HG03039 (cell line): ENCODE results near the gene MAMDC4.
"Not testable (repeated sequence)": the region's sequence is repeated elsewhere in the genome, so short reads cannot be mapped to it uniquely, and the experiment has no call there.

Experiments used
- ATAC-seq: cut with Tn5 transposase; IDR thresholded peaks from one replicate; pipeline ENCODE4 v1.9.1; 2021; ENCODE audit warnings: mild to moderate bottlenecking, moderate library complexity; ENCODE audit not compliant: unreplicated experiment

MAMDC4 gene

DNA sequence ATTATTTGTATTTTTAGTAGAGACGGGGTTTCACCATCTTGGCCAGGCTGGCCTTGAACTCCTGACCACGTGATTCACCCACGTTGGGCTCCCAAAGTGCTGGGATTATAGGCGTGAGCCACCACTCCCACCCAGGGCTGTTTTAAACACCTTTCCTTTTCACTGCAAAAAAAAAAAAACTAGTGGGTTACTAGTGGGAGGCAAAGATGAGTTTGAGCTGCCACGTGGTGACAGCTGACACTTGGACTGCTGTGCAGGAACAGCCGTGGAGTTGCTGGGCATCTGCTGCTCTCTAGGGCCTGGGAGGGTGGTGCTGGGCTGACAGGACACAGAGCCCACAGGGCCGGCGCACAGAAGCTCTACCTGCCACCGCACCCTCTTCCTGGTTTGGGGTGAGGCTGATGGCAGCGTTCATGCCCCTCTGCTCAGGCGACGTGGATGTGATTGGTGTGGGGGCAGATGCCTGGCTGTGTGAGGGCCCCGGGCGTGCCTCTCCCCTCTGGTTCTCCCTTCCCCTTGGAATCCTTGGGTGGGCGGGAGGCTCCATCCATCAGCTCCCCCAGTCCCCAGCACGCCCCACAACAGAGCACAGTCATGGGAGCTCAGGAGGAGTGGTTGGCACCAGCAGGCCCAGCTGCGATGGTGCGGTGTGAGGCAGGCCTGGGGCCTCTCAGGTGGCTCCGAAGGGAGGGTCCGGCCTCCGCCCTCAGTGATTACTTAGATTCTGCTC, 27.5 kb upstream of the MAMDC4 start:
- no peak for ATAC-seq

DNA sequence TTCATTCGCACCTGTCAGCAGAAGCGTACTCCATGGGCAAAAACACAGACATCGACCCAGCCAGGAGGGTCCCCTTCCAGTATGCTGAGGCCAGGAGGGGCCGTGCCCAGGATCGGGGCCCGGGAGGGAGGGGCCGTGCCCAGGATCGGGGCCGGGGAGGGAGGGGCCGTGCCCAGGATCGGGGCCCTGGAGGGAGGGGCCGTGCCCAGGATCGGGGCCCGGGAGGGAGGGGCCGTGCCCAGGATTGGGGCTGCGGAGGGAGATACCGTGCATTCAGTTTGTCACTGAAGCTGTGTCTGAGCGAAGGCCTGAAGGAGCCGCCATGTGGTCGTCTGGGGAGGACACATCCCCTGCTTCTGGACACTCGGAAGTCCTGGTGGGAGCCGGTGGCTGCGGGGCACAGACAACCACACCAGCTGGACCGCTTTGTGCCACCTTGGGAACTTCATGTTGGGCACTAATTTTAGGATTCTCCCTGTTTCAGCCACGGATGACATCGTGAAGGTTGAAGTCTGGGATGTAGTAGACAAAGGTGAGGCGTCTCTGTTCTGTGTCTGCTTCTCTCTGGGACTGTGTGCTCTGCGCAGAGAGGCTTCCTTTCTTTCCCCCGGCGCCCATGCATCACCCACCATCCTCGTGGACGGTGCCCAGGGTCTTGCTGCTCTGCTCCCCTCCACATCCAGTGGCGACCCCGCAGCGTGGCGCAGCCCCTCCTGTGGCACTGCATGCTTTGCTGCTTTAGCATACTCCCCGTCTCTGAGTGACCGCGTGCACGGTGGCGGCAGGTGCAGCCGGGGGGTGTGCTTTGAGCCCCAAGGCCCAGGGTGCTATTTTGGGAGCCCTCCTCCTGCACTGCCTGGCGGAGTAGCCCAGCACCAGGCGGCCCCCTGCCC, 26.6 kb upstream of the MAMDC4 start:
- ATAC-seq = no peak

DNA sequence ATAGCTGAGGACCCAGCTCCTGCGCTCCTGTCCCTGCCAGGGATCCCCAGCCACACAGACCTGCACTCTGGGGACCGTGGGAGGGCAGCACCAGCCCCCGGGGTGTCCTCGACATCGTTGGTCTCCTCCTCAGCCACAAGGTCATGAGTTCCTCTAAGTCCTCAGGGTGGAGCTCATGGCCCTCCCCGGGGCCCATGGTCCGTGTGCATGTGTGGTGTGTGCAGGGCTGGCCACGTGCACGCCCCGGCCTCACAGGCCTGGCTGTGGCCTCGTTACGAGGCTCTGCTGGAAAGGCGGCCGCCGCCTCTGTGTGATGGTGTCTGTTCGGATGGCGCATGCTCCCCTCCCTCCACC, 26.0 kb upstream of the MAMDC4 start:
- ATAC-seq = no peak

GRCh38 chr9:136826703-136827582, 25.2 kb upstream of the MAMDC4 start:
- ATAC-seq = no peak

DNA sequence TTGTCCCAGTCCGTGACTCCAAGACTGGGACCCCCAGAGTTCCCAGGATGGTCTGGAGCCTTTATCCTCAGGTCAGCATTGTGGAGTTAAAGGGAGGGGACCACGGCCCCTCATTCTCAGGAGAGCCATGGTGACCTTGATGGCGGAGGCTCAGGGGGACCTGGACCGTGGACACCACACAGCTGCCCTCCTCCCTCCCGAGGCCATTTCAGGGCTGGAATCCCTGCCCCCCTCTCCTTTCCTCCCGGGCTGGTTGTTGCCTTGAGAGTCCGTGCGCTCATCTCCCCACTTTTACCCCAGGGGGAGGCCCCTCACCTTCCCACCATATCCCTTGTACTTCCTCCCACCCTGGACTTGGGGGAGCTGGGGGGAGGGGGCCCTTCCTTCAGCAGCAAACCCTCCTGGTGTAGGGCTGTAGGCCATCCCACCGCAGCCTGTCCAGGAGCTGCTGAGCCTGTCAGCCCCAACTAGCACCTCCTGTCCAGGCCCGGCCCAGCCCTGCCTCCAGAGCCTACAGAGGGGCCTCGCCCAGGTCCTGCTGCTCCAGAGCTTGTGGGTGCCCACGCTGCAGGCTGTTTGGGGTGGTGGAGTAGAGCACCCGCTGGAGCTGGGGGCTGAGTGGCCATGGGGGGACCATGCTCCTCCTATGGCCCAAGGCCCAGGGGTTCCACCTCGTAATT, 24.2 kb upstream of the MAMDC4 start:
- ATAC-seq = no peak

DNA sequence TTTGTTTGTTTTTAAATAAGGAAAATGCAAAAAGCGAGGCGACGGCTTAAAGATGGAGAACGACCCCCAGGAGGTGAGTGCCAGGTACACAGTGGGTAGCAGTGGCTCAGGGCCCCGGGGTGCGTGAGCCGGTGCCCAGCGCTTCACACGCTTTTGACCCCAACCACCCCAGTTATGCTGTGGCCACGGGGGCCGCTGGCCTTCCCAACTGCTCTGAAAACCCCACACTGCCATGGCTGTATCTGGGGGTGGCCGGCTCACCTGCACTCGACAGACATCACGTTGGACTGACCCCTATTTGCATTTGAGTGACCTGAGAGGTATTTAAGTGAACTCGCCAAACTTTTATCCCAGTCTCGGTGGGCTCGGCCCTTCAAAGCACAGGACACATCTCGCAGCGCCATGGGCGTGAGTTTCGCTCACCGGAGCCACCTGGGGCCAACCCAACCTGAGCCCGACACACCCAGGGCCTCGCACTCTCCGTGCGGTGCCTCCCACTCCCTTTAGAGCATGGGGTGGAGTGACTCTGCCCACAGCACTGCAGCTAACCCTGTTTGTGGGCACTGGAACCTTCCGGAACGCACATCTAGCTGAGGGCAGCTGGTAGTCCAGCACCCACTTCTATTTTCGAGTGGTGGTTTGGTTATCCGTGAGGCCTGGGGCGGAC, 23.5 kb upstream of the MAMDC4 start:
- ATAC-seq = no peak

- ATAC-seq = no peak
Measured at GRCh38 chr9:136829412-136829811, 22.7 kb upstream of the MAMDC4 start.

- no peak for ATAC-seq
Measured at GRCh38 chr9:136829981-136830885, 21.9 kb upstream of the MAMDC4 start.

GRCh38 chr9:136831002-136831719, 21.0 kb upstream of the MAMDC4 start:
- ATAC-seq = no peak

DNA sequence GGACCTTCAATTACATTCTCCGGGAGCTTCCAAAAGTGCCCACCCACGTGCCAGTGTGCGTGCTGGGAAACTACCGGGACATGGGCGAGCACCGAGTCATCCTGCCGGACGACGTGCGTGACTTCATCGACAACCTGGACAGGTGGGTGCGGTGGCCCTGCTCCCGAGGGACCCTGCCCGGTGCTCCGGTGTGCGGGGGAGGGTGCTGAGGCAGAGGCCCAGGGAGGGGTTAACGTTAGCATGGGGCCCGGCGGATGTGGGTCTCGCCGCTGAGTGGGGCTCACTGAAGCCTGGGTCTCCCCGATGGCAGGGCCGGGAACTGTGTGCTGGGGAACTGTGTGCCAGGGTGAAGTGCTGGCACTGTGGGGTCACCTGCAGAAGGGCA, 20.4 kb upstream of the MAMDC4 start:
- ATAC-seq = no peak

DNA sequence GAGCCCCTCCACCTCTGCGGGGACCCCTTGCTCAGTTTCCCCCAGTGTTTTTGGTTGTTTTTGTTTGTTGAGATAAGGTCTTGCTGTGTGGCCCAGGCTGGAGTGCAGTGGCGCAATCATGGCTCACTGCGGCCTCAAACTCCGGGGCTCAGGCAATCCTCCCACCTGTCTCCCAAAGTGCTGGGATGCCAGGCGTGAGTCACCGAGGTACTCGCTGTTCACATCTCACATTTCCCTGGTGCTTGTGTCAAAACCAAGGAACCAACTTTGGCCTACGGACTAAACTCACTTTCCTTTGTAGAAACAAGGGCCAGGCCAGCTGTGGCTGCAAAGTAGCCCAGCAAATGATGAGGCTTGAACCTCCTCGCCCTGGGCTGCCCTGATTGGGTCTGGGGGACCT, 19.6 kb upstream of the MAMDC4 start:
- ATAC-seq = no peak

DNA sequence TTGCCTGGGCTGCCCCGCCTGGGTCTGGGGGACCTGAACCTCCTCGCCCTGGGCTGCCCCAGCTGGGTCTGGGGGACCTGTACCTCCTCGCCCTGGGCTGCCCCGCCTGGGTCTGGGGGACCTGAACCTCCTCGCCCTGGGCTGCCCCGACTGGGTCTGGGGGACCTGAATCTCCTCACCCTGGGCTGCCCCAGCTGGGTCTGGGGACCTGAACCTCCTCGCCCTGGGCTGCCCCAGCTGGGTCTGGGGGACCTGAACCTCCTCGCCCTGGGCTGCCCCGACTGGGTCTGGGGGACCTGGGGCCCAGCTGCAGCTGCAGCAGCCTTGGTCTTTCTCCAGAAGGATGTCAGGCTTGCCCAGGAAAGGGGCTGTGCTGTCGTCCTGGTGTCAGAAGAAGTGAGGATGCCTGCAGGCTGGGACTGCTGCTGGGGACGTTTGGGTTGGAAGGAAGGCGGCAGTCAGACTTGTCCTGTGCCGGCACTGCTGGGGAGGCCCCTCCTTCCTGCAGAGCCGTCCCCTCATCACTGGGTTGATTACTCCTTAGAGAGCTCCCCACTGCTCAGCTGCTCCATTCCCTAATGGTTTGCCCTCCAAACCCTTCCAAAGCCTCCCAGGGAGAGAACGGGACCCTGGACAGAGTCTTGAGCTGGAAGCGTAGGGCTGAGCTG, 18.6 kb upstream of the MAMDC4 start:
- ATAC-seq = not testable (repeated sequence)

- ATAC-seq = no peak
Measured at GRCh38 chr9:136835162-136835931, 16.8 kb upstream of the MAMDC4 start.

GRCh38 chr9:136835932-136836904, 15.9 kb upstream of the MAMDC4 start:
- no peak for ATAC-seq

DNA sequence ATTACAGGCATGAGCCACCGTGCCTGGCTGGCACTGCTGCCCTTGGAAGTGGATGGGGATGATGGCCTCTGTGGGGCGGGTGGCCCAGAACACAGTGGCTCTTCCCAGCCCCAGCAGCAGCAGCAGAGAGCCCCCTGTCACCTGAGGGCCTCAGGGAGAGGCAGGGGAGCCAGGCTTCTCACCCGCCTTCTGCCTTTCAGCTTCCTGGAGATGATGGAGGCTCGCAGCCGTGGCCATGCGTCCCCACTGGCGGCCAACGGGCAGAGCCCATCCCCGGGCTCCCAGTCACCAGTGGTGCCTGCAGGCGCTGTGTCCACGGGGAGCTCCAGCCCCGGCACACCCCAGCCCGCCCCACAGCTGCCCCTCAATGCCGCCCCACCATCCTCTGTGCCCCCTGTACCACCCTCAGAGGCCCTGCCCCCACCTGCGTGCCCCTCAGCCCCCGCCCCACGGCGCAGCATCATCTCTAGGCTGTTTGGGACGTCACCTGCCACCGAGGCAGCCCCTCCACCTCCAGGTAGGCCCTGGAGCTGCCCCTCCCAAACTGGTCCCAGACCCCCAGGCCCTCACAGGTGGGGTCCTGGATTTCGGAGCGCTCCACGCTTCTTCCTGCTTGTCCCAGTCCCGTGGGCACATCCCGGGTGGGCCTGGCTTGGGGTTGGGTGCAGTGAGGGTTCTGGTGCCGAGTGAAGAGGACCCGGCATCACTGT, 14.8 kb upstream of the MAMDC4 start:
- no peak for ATAC-seq
